ENCODE results near the gene TIMM10. TPM values are rescaled to one million over a fixed set of nuclear protein-coding genes. Genes with fewer than 3 reads are reported as not detected.
A peak's percentile ranks its signal among the peaks of the same experiment; 100 is the strongest.

The TIMM10 gene
- total RNA-seq, 4 donors from 2014 or later: 33.0 to 47.3 (median 38.7) TPM

DNA sequence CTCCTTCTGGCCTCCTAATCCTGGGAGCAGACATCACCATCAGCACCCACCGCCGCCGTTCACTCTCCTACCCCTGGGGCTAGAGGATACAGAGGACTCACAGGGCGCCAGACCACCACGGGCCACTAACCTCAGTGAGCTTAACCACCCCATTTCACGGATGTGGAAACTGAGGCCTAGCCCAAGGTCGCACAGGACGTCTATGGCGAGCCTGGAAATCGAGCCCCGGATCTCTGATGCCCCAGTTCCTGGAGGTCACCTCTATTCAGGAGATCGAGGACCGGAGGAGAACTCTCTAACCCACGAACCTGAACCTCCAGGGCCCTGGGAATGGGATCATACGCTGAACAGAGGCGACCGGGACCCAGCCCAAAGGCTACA is 349 bp downstream of the TIMM10 start:
- peak overlapping the region; percentile 68 to 80 (median 78) for H3K27ac ChIP-seq
- no peaks in the 10 kb centered on the region for H3K9me3 ChIP-seq
- DNase-seq: no peak
- TF ChIP-seq, protein P1, sequence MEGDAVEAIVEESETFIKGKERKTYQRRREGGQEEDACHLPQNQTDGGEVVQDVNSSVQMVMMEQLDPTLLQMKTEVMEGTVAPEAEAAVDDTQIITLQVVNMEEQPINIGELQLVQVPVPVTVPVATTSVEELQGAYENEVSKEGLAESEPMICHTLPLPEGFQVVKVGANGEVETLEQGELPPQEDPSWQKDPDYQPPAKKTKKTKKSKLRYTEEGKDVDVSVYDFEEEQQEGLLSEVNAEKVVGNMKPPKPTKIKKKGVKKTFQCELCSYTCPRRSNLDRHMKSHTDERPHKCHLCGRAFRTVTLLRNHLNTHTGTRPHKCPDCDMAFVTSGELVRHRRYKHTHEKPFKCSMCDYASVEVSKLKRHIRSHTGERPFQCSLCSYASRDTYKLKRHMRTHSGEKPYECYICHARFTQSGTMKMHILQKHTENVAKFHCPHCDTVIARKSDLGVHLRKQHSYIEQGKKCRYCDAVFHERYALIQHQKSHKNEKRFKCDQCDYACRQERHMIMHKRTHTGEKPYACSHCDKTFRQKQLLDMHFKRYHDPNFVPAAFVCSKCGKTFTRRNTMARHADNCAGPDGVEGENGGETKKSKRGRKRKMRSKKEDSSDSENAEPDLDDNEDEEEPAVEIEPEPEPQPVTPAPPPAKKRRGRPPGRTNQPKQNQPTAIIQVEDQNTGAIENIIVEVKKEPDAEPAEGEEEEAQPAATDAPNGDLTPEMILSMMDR (IDR thresholded peaks at IDR 0.05): no peak
- no peak for TF ChIP-seq POLR2A (IDR thresholded peaks at IDR 0.05)
- no peaks in the 10 kb centered on the region for H3K27me3 ChIP-seq
- peak overlapping the region; percentile 47 to 85 (median 69) for H3K4me3 ChIP-seq
- peaks cover 6 to 23% (median 9%) of the 10 kb centered on the region in 3 donors for H3K4me1 ChIP-seq
- H3K36me3 ChIP-seq: peaks cover 0 to 17% (median 0%) of the 10 kb centered on the region in 3 donors
- 0% methylated on average over 4 to 6 of the region's 17 CpGs for WGBS, 2 donors
- intact Hi-C loops (cut with DNase I): no loop called here

DNA sequence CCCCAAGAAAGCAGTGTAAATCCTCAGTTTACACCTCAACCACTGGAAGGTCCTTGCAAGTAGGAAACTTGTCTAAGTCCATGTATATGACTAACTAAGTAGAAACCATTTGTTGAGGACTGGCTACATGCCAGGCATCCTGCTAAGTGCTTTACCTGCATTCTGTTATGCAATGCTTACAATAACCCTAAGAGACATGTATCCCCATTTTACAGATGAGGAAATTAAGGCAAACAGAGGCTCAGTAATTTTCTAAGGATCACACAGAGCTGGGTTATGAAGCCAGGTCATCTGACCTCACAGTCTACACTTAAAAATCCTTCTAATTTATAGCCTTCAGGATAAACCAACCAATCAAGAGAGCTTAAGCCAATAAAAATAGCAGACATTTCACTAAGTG is 1.5 kb downstream of the TIMM10 start:
- H3K4me1 ChIP-seq: peaks cover 6 to 23% (median 9%) of the 10 kb centered on the region in 3 donors
- H3K27me3 ChIP-seq: no peaks in the 10 kb centered on the region
- H3K36me3 ChIP-seq: peaks cover 0 to 17% (median 0%) of the 10 kb centered on the region in 3 donors
- H3K9me3 ChIP-seq: no peaks in the 10 kb centered on the region
- intact Hi-C loops (cut with DNase I): loop anchor here (5.0 kb wide), 1 partner anchor 37 kb away; no protein-coding TSS in a partner anchor
- DNase-seq: no peak
- TF ChIP-seq, protein P1 (IDR thresholded peaks at IDR 0.05): no peak
- TF ChIP-seq POLR2A (IDR thresholded peaks at IDR 0.05): no peak
- H3K27ac ChIP-seq: no peak overlapping the region
- H3K4me3 ChIP-seq: no peak overlapping the region

DNA sequence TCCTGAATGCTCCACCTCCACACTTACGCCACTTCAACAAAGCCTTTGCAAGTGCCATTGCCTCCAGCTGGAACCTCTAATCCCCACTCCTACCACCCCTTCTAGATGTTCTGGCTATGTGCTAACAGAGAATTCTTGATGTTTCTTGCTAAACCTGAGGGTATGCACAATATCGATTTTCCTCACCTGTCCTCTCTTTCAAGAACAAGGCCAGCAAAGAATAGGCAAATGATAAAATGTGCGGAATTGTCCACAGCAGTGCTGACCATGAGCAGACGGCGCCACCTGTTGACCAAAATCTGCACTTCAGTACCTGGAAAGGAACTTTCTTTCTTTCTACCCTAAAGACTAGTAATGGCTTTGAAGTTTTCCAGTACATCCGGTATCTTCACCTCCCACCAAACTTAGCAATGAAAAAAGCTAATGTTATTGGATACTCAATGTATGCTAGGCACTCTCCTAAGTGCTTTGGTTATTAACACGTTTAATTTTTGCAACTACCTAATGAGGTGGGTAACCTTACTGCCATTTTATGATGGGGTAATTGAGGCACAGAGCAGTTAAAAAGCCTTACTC is 3.4 kb downstream of the TIMM10 start:
- TF ChIP-seq POLR2A (IDR thresholded peaks at IDR 0.05): no peak
- TF ChIP-seq, protein P1 (IDR thresholded peaks at IDR 0.05): peak; percentile 85 to 94 (median 90)
- WGBS, 2 donors: 16% methylated on average over 7 of the region's 7 CpGs
- Histone ChIP-seq H3K27me3 (no peaks in the 10 kb centered on the region), H3K4me1 (peaks cover 6 to 23% (median 9%) of the 10 kb centered on the region in 3 donors), H3K4me3 (no peak overlapping the region), H3K27ac (no peak overlapping the region), H3K36me3 (peaks cover 0 to 17% (median 0%) of the 10 kb centered on the region in 3 donors), H3K9me3 (no peaks in the 10 kb centered on the region)
- no peak for DNase-seq
- intact Hi-C loops (cut with DNase I): loop anchor here (5.0 kb wide), 1 partner anchor 35 kb away; no protein-coding TSS in a partner anchor

DNA sequence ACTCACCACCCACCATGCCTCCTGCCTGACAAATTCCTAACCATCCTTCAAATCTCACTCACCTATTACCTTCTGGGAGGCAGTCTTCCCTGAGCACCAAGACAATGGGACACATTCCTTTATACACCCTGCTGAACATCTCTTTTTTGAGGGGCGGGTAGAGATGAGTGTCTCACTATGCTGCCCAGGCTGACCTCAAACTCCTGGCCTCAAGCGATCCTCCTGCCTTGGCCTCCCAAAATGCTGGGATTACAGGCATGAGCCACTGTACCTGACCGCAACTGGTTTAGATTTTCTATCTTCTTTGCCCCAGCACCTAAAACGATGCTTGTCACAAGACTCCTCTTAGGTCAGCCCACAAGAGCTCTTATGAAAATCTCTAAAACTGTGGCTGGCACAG is 7.1 kb downstream of the TIMM10 start:
- no peaks in the 10 kb centered on the region for H3K4me1 ChIP-seq
- WGBS, 2 donors: 88 to 96% methylated on average over 4 of the region's 4 CpGs
- no peaks in the 10 kb centered on the region for H3K27me3 ChIP-seq
- DNase-seq: no peak
- H3K9me3 ChIP-seq: no peaks in the 10 kb centered on the region
- intact Hi-C loops (cut with DNase I): loop anchor here (5.0 kb wide), 1 partner anchor 66 kb away; no protein-coding TSS in a partner anchor
- H3K4me3 ChIP-seq: no peak overlapping the region
- no peak for TF ChIP-seq POLR2A (IDR thresholded peaks at IDR 0.05)
- TF ChIP-seq, protein P1 (IDR thresholded peaks at IDR 0.05): no peak
- no peak overlapping the region for H3K27ac ChIP-seq
- peaks cover 0 to 8% (median 0%) of the 10 kb centered on the region in 3 donors for H3K36me3 ChIP-seq

DNA sequence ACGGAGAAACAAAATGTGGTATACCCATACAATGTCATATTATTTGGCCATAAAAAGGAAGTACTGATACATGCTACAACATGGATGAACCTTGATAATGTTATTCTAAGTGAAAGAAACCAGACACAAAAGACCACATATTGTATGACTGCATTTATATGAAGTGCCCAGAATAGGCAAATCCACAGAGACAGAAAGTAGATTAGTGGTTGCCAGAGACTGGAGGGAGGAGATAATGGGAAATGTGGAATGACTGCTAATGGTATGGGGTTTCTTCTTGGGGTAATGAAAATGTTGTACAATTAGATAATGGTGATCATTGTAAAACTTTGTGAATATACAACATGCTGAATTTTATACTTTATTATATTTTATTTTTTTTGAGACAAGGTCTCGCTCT is 9.4 kb downstream of the TIMM10 start:
- no peaks in the 10 kb centered on the region for H3K36me3 ChIP-seq
- intact Hi-C loops (cut with DNase I): loop anchor here (5.0 kb wide), 1 partner anchor 64 kb away; no protein-coding TSS in a partner anchor
- H3K27ac ChIP-seq: no peak overlapping the region
- no peaks in the 10 kb centered on the region for H3K9me3 ChIP-seq
- no peak for DNase-seq
- WGBS, 2 donors: 88 to 92% methylated on average over 2 of the region's 2 CpGs
- H3K4me1 ChIP-seq: peaks cover 0 to 2% (median 1%) of the 10 kb centered on the region in 3 donors
- peaks cover 0 to under 1% (median 0%) of the 10 kb centered on the region in 4 donors for H3K27me3 ChIP-seq
- TF ChIP-seq, protein P1 (IDR thresholded peaks at IDR 0.05): no peak
- no peak for TF ChIP-seq POLR2A (IDR thresholded peaks at IDR 0.05)
- H3K4me3 ChIP-seq: no peak overlapping the region
